Measurements from ENCODE around the gene KCNQ1. TPM values are rescaled to one million over a fixed set of nuclear protein-coding genes. Genes with fewer than 3 reads are reported as not detected.

KCNQ1 gene
- total and polyA plus RNA-seq, 2 of the 13 experiments (the other 11 are each of a cell fraction or from before 2014, with no cell fraction given): 0.02 to 0.08 TPM

DNA sequence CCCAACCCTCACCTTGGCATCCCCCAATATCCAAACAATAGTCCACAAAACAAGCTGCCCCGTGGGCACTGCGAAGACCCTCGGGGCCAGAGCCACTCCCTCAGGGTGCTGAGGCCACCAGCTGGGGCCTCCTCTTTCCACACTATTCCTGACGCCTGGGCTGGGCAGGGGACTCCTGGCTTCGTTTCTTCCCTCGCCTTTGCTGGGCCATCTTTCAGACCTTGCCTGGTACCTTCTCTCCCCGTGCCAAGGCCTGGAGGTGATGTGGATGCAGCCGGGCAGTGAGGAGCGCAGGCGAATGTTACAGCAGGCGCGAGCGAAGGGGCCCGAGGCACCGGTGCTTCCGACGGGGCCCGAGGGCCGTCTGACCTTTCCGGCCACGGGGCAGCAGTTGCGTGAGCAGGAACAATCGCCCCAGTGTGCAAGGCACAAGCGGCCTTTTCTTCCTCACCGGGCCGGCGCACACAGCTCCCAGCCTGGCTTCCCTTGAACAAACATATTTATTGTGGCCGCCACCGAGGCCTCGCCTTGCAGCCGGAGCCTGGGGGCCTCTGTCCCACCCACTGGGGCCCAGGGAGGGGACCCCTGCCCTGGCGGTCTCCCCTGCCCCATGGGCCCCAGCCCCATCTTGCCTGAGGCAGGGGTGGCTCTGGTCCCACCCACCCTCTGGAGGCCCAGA is 287.6 kb downstream of the KCNQ1 start (continued):
- peak; percentile 100 for TF ChIP-seq ZBTB7B (CRISPR knock-in tag; IDR thresholded peaks at IDR 0.05)
- TF ChIP-seq, protein P1, sequence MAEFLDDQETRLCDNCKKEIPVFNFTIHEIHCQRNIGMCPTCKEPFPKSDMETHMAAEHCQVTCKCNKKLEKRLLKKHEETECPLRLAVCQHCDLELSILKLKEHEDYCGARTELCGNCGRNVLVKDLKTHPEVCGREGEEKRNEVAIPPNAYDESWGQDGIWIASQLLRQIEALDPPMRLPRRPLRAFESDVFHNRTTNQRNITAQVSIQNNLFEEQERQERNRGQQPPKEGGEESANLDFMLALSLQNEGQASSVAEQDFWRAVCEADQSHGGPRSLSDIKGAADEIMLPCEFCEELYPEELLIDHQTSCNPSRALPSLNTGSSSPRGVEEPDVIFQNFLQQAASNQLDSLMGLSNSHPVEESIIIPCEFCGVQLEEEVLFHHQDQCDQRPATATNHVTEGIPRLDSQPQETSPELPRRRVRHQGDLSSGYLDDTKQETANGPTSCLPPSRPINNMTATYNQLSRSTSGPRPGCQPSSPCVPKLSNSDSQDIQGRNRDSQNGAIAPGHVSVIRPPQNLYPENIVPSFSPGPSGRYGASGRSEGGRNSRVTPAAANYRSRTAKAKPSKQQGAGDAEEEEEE (CRISPR knock-in tag; IDR thresholded peaks at IDR 0.05; ENCODE audit: borderline replicate concordance): no peak
- TF ChIP-seq, protein P2, sequence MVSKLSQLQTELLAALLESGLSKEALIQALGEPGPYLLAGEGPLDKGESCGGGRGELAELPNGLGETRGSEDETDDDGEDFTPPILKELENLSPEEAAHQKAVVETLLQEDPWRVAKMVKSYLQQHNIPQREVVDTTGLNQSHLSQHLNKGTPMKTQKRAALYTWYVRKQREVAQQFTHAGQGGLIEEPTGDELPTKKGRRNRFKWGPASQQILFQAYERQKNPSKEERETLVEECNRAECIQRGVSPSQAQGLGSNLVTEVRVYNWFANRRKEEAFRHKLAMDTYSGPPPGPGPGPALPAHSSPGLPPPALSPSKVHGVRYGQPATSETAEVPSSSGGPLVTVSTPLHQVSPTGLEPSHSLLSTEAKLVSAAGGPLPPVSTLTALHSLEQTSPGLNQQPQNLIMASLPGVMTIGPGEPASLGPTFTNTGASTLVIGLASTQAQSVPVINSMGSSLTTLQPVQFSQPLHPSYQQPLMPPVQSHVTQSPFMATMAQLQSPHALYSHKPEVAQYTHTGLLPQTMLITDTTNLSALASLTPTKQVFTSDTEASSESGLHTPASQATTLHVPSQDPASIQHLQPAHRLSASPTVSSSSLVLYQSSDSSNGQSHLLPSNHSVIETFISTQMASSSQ (IDR thresholded peaks at IDR 0.05; ENCODE audit: low read depth): no peak
- TF ChIP-seq, protein P2 (CRISPR knock-in tag; IDR thresholded peaks at IDR 0.05; ENCODE audit: borderline replicate concordance): no peak; the same call in none of the 2 replicates
- no peak for TF ChIP-seq ZFYVE20 (CRISPR knock-in tag; IDR thresholded peaks at IDR 0.05; ENCODE audit: borderline replicate concordance, low read depth)
- TF ChIP-seq, protein P3, sequence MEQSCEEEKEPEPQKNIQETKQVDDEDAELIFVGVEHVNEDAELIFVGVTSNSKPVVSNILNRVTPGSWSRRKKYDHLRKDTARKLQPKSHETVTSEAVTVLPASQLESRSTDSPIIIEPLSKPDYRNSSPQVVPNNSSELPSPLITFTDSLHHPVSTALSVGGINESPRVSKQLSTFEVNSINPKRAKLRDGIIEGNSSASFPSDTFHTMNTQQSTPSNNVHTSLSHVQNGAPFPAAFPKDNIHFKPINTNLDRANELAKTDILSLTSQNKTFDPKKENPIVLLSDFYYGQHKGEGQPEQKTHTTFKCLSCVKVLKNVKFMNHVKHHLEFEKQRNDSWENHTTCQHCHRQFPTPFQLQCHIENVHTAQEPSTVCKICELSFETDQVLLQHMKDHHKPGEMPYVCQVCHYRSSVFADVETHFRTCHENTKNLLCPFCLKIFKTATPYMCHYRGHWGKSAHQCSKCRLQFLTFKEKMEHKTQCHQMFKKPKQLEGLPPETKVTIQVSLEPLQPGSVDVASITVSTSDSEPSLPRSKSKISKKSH (CRISPR knock-in tag; IDR thresholded peaks at IDR 0.05; ENCODE audit: borderline replicate concordance): no peak
- peak; percentile 15; the same call in 1 of the 2 replicates for TF ChIP-seq KDM1A (CRISPR knock-in tag; IDR thresholded peaks at IDR 0.05)
- TF ChIP-seq POLR2AphosphoS2 (IDR thresholded peaks at IDR 0.05; ENCODE audit: low read depth, low read length): peak; percentile 36; the same call in 1 of the 2 replicates
- peak; percentile 66 for TF ChIP-seq PPARG (CRISPR knock-in tag; conservative IDR thresholded peaks at IDR 0.05)
- TF ChIP-seq ZIK1 (CRISPR knock-in tag; IDR thresholded peaks at IDR 0.05; ENCODE audit: borderline replicate concordance, low read depth): peak; percentile 49; the same call in 1 of the 2 replicates
- no peak for TF ChIP-seq SRSF4 (IDR thresholded peaks at IDR 0.05; ENCODE audit: low read depth, low read length, poor library complexity, severe bottlenecking)
- TF ChIP-seq, protein P4, sequence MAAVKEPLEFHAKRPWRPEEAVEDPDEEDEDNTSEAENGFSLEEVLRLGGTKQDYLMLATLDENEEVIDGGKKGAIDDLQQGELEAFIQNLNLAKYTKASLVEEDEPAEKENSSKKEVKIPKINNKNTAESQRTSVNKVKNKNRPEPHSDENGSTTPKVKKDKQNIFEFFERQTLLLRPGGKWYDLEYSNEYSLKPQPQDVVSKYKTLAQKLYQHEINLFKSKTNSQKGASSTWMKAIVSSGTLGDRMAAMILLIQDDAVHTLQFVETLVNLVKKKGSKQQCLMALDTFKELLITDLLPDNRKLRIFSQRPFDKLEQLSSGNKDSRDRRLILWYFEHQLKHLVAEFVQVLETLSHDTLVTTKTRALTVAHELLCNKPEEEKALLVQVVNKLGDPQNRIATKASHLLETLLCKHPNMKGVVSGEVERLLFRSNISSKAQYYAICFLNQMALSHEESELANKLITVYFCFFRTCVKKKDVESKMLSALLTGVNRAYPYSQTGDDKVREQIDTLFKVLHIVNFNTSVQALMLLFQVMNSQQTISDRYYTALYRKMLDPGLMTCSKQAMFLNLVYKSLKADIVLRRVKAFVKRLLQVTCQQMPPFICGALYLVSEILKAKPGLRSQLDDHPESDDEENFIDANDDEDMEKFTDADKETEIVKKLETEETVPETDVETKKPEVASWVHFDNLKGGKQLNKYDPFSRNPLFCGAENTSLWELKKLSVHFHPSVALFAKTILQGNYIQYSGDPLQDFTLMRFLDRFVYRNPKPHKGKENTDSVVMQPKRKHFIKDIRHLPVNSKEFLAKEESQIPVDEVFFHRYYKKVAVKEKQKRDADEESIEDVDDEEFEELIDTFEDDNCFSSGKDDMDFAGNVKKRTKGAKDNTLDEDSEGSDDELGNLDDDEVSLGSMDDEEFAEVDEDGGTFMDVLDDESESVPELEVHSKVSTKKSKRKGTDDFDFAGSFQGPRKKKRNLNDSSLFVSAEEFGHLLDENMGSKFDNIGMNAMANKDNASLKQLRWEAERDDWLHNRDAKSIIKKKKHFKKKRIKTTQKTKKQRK (IDR thresholded peaks at IDR 0.05; ENCODE audit: low read length): no peak
- TF ChIP-seq SATB2 (CRISPR knock-in tag; IDR thresholded peaks at IDR 0.05): peak; percentile 92; the same call in 1 of the 2 replicates
- TF ChIP-seq SRSF9 (IDR thresholded peaks at IDR 0.05; ENCODE audit: borderline replicate concordance, insufficient read depth, low read depth, low read length, poor library complexity, severe bottlenecking): no peak
- peak; percentile 64; the same call in 1 of the 2 replicates for TF ChIP-seq KLF12 (CRISPR knock-in tag; IDR thresholded peaks at IDR 0.05; ENCODE audit: borderline replicate concordance)
- peak; percentile 82 for TF ChIP-seq HNRNPLL (IDR thresholded peaks at IDR 0.05; ENCODE audit: low read depth, low read length, poor library complexity, severe bottlenecking)

Data from HepG2 (cell line).